ENCODE data around the gene ABHD6. TPM values are rescaled to one million over a fixed set of nuclear protein-coding genes. Genes with fewer than 3 reads are reported as not detected.

Gene ABHD6
- total and polyA plus RNA-seq, 2 donors (not counting 3 experiments of a cell fraction or from before 2014, with no cell fraction given), result 5.8 to 7.5 TPM

DNA sequence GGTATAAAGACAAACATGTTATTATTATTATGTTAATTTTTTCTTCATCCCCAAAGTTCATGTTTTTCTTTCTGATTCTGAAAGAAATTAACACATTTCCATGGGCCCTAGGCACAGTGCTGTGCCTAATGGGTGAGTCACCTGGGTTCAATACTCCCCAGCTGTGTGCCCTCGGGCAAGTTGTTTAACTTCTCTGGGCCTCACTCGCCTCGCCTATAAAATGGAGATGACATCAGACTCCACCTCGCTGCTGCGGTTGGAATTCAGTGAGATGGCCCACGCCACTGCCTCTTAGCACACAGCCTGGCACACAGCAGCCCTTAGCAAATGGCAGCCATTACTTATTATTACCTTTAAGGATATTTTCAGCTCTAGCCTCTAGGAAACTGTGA lies 49.4 kb upstream of the ABHD6 start:
- no peak for DNase-seq (ENCODE audit: low read depth, low spot score)
- no peaks in the 10 kb centered on the region for H4K20me1 ChIP-seq (replicated peaks; ENCODE audit: control insufficient read depth, extremely low read depth, insufficient read depth, low read length)
- dilution Hi-C loops (cut with MboI; ENCODE audit: extremely low pct_ligation_motif_present, low sequenced_read_pairs), result no loop called here
- TF ChIP-seq POLR2A (IDR thresholded peaks at IDR 0.05; ENCODE audit: low read depth, low read length), result no peak
- no peak for TF ChIP-seq JUN (IDR thresholded peaks at IDR 0.05; ENCODE audit: borderline replicate concordance, insufficient read depth, insufficient read length, low read depth)
- no peak for TF ChIP-seq GATA2 (IDR thresholded peaks at IDR 0.05; ENCODE audit: insufficient read depth, insufficient read length, low read depth, low read length)
- TF ChIP-seq FOS (IDR thresholded peaks at IDR 0.05; ENCODE audit: borderline replicate concordance, insufficient read depth, low read length), result peak; percentile 14
- TF ChIP-seq, protein P1, sequence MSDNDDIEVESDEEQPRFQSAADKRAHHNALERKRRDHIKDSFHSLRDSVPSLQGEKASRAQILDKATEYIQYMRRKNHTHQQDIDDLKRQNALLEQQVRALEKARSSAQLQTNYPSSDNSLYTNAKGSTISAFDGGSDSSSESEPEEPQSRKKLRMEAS (IDR thresholded peaks at IDR 0.05; ENCODE audit: insufficient read depth, insufficient read length), result no peak
- no peak for TF ChIP-seq POLR2AphosphoS5 (IDR thresholded peaks at IDR 0.05; ENCODE audit: insufficient read depth, low read depth, low read length)
- CTCF ChIA-PET, result interaction anchor here (0.6 to 10.8 kb wide), 32 partner anchors 10 to 269 kb away, joined by 3 to 369 read pairs (median 6); partner anchors contain the start of genes ABHD6, DNASE1L3, HTD2 and RPP14
- intact Hi-C loops (cut with micrococcal nuclease), result loop anchor here (5.0 kb wide), 1 partner anchor 439 kb away; no protein-coding TSS in a partner anchor
- no peaks in the 10 kb centered on the region for H3K9me1 ChIP-seq (replicated peaks; ENCODE audit: control insufficient read depth, extremely low read depth, insufficient read depth, low read length)
- H3K9ac ChIP-seq (replicated peaks; ENCODE audit: extremely low read depth, insufficient read depth, low read length), result no peak overlapping the region
- no peak for FAIRE-seq
- H3K27me3 ChIP-seq (ENCODE audit: control insufficient read depth in 2 of 2, insufficient read depth in 2 of 2, low read length in 2 of 2), result no peaks in the 10 kb centered on the region
- POLR2A ChIA-PET, result interaction anchor here (0.6 to 0.7 kb wide), 2 partner anchors 30 to 118 kb away, joined by 3 to 4 read pairs; partner anchors contain the start of genes HTD2 and RPP14
- no peaks in the 10 kb centered on the region for H3K36me3 ChIP-seq (ENCODE audit: control insufficient read depth in 2 of 2, extremely low read depth in 1 of 2, insufficient read depth in 2 of 2, low read length in 2 of 2)
- H2AFZ ChIP-seq (ENCODE audit: low read depth, low read length), result no peak overlapping the region
- no peak overlapping the region for H3K27ac ChIP-seq (ENCODE audit: insufficient read depth, low read depth, low read length)
- H3K4me2 ChIP-seq (ENCODE audit: insufficient read depth, low read length), result no peak overlapping the region
- BruUV-seq (replicated peaks), result no TSS peak
- no peak overlapping the region for H3K4me3 ChIP-seq (replicated peaks in 1 of 3; ENCODE audit: insufficient read depth in 1 of 3, low read depth in 1 of 3, low read length in 3 of 3)
- H3K4me1 ChIP-seq (ENCODE audit: control insufficient read depth, extremely low read depth, insufficient read depth, low read length), result no peaks in the 10 kb centered on the region
- H3K9me3 ChIP-seq (replicated peaks; ENCODE audit: control insufficient read depth, insufficient read depth, low read length), result no peaks in the 10 kb centered on the region
- no peaks in the 10 kb centered on the region for H3K79me2 ChIP-seq (ENCODE audit: control insufficient read depth, insufficient read depth, low read length)

DNA sequence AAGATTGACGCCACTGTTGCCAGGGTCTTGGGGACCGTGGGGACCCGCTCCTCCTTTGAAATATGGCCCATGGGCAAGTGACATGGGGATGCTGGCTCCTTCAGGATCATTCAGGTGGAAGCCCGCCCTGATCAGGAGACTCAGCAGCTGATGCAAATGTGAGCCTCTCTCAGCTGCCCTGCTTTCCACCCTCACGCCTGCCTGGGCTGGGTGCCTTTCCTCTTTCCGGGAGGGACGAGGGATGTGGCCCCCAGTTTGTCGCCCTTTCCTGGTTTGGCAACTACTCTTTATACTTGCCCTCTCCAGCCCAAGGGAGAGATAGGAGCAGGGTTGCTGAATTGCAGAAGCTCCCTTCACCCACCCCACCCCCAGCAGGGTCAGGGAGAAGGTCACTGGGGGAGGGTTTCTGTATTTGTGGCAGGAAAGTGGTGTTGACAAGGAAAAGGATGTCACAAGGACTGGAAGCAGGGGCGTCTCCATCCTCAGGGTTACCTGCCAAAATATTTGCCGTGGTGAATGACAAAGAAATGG lies 48.6 kb upstream of the ABHD6 start:
- CTCF ChIA-PET, result interaction anchor here (0.9 to 10.8 kb wide), 12 partner anchors 10 to 226 kb away, joined by 3 to 369 read pairs (median 28); partner anchors contain the start of genes ABHD6, DNASE1L3, HTD2 and RPP14
- intact Hi-C loops (cut with micrococcal nuclease), result loop anchor here (5.0 kb wide), 1 partner anchor 438 kb away; no protein-coding TSS in a partner anchor
- Histone ChIP-seq H3K27me3 (ENCODE audit: control insufficient read depth in 2 of 2, insufficient read depth in 2 of 2, low read length in 2 of 2) (no peaks in the 10 kb centered on the region), H3K79me2 (ENCODE audit: control insufficient read depth, insufficient read depth, low read length) (no peaks in the 10 kb centered on the region), H3K9me1 (replicated peaks; ENCODE audit: control insufficient read depth, extremely low read depth, insufficient read depth, low read length) (no peaks in the 10 kb centered on the region), H3K4me3 (replicated peaks in 1 of 3; ENCODE audit: insufficient read depth in 1 of 3, low read depth in 1 of 3, low read length in 3 of 3) (no peak overlapping the region), H3K4me1 (ENCODE audit: control insufficient read depth, extremely low read depth, insufficient read depth, low read length) (no peaks in the 10 kb centered on the region), H4K20me1 (replicated peaks; ENCODE audit: control insufficient read depth, extremely low read depth, insufficient read depth, low read length) (no peaks in the 10 kb centered on the region), H2AFZ (ENCODE audit: low read depth, low read length) (no peak overlapping the region), H3K27ac (ENCODE audit: insufficient read depth, low read depth, low read length) (no peak overlapping the region), H3K9me3 (replicated peaks; ENCODE audit: control insufficient read depth, insufficient read depth, low read length) (no peaks in the 10 kb centered on the region), H3K36me3 (ENCODE audit: control insufficient read depth in 2 of 2, extremely low read depth in 1 of 2, insufficient read depth in 2 of 2, low read length in 2 of 2) (no peaks in the 10 kb centered on the region), H3K9ac (replicated peaks; ENCODE audit: extremely low read depth, insufficient read depth, low read length) (no peak overlapping the region), H3K4me2 (ENCODE audit: insufficient read depth, low read length) (no peak overlapping the region)
- BruUV-seq (replicated peaks), result no TSS peak
- FAIRE-seq, result no peak
- TF ChIP-seq GATA2 (IDR thresholded peaks at IDR 0.05; ENCODE audit: insufficient read depth, insufficient read length, low read depth, low read length) (no peak), FOS (IDR thresholded peaks at IDR 0.05; ENCODE audit: borderline replicate concordance, insufficient read depth, low read length) (no peak), EZH2 (IDR thresholded peaks at IDR 0.05; ENCODE audit: borderline replicate concordance, low read depth, low read length, severe bottlenecking) (no peak), POLR2AphosphoS5 (IDR thresholded peaks at IDR 0.05; ENCODE audit: insufficient read depth, low read depth, low read length) (no peak), MYC (IDR thresholded peaks at IDR 0.05; ENCODE audit: low read depth, low read length) (no peak), JUN (IDR thresholded peaks at IDR 0.05; ENCODE audit: borderline replicate concordance, insufficient read depth, insufficient read length, low read depth) (no peak), POLR2A (IDR thresholded peaks at IDR 0.05; ENCODE audit: low read depth, low read length) (no peak)
- TF ChIP-seq, protein P1 (IDR thresholded peaks at IDR 0.05; ENCODE audit: insufficient read depth, insufficient read length), result no peak
- TF ChIP-seq, protein P2, sequence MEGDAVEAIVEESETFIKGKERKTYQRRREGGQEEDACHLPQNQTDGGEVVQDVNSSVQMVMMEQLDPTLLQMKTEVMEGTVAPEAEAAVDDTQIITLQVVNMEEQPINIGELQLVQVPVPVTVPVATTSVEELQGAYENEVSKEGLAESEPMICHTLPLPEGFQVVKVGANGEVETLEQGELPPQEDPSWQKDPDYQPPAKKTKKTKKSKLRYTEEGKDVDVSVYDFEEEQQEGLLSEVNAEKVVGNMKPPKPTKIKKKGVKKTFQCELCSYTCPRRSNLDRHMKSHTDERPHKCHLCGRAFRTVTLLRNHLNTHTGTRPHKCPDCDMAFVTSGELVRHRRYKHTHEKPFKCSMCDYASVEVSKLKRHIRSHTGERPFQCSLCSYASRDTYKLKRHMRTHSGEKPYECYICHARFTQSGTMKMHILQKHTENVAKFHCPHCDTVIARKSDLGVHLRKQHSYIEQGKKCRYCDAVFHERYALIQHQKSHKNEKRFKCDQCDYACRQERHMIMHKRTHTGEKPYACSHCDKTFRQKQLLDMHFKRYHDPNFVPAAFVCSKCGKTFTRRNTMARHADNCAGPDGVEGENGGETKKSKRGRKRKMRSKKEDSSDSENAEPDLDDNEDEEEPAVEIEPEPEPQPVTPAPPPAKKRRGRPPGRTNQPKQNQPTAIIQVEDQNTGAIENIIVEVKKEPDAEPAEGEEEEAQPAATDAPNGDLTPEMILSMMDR (IDR thresholded peaks at IDR 0.05; ENCODE audit: extremely low read depth in 1 of 2, insufficient read depth in 1 of 2, low read depth in 1 of 2, low read length in 2 of 2), result no peak
- POLR2A ChIA-PET, result no interaction called here
- dilution Hi-C loops (cut with MboI; ENCODE audit: extremely low pct_ligation_motif_present, low sequenced_read_pairs), result no loop called here
- DNase-seq (ENCODE audit: low read depth, low spot score), result no peak
